Islet precursor cell (in vitro differentiated cells): ENCODE measurements around the gene YPEL1.
A peak's percentile ranks its signal among the peaks of the same experiment; 100 is the strongest.
"Not testable (repeated sequence)": the region's sequence is repeated elsewhere in the genome, so short reads cannot be mapped to it uniquely, and the experiment has no call there.

Experiments
- DNase-seq: peaks from one replicate; pipeline ENCODE4 v3.0.0-alpha.2; 2018

The YPEL1 gene

GRCh38 chr22:21681566-21682370 is 53.8 kb downstream of the YPEL1 start:
- no peak for DNase-seq

GRCh38 chr22:21680830-21681565 is 54.6 kb downstream of the YPEL1 start:
- DNase-seq = no peak

DNA sequence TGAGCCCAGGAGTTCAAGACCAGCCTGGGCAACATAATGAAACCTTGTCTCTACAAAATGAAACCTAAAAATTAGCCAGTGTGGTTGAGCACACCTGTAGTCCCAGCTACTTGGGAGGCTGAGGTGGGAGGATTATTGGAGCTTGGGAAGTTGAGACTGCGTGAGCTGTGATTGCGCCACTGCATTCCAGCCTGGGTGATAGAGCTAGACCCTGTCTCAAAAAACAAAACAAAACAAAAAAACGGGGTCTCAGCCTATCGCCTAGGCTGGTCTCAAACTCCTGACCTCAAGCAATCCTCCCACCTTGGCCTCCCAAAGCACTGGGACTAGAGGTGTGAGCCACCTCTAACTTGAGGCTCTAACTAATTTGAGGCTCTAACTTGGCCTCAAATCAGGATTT is 56.2 kb downstream of the YPEL1 start:
- DNase-seq = no peak

DNA sequence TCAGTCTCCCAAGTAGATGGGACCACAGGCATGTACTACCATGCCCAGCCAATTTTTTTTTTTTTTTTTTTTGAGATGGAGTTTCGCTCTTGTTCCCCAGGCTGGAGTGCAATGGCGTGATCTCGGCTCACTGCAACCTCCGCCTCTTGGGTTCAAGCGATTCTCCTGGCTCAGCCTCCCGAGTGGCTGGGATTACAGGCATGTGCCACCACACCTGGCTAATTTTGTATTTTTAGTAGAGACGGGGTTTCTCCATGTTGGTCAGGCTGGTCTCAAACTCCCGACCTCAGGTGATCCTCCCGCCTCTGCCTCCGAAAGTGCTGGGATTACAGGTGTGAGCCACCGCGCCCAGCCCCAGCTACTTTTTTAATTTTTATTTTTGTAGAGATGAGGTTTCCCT is 56.8 kb downstream of the YPEL1 start:
- DNase-seq = not testable (repeated sequence)

DNA sequence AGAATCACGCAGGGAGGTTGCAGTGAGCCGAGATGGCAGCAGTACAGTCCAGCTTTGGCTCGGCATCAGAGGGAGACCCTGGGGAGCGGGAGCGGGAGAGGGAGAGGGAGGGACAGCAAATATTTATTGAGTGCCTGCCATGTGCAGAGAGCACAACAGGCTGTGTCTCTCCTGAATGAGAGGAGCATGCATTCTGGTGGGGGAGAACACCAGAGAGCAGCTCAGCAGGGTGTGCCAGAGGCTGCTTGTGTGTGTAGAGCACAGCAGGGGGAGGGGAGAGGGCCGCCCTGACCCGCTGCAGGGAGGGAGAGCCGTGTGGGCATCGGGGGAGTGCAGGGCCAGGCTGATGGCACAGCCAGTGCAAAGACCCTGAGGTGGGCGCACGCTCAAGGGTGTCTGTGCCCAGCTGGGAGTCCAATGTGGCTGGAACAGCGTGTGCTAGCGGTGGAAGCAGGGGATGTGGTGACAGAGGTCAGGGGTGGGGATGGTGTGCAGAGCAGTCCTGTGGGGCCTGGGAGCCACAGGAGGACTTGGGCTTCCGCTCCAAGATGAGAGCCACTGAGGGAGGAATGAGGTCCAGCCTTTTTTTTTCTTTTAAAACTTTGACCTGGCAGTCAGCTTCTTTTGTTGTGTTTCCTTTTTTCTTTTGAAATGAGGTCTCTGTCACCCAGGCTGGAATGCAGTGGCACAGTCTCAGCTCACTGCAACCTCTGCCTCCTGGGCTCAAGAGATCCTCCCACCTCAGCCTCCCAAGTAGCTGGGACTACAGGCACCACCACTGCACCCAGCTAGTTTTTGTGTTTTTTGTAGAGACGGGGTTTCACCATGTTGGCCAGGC is 57.8 kb downstream of the YPEL1 start:
- DNase-seq = no peak

DNA sequence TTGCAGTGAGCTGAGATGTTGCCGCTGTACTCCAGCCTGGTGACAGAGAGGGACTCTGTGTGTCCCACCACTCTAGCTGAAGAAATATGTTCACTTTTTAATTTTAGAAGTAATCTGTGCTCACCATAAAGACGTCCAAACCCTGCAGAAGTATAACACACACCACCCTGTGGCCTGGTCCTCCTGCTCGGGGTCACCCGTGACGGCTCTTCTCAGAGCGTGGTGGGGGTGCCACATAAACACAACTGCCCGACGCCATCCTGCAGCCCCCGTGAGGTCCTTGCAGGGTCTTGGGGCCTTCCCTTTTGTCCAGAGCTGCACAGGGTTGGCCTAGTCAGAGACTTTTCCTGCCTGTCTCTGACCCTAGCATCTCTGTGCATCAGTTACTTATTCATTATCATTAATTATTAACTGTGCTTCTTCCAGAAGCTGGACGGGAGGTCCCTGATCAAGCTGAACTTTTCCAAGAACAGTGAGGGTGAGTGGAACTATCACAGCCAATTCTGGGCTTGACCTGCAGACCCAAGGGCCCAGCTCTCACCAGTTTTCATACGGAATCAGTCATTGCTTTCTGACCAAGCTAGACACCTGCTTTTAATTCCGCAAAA is 60.9 kb downstream of the YPEL1 start:
- DNase-seq = no peak

DNA sequence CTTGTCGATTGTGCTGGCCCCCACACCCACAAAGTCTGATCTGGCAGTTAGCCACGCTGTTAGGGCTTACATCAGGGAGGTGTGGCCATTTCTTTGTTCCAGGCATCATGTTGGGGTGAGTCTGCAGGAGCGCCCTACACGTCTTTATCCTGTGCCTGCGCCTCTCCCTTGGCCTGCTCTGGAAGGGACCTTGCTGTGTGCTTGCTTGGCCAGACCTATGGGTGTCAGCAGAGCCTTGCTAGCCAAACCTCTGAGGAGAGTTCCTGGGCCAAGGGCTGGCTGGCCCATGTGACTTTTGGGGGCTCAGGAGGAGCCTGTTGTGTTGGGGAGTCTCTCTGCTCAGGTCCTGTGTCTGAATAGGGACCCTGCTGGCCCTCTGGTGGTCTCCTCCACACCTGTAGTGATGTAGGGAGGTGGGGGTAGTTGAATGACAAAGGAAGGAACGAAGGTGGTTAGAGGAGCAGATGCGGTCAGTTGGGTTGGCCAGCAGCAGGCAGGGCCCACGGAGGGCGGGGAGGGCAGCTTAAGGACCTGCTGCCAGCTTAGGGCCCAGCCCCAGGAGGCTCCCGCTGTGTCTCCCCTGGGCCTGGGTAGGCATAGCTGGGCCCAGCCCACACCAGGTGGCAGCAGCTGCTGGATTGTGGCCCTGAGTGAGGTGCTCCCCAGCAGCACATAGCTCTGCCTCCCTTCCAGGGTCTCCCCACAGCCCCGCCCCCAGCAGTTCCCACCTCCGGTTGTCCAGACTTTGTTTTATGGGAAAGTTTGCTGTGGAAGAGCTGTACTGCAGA is 61.9 kb downstream of the YPEL1 start:
- no peak for DNase-seq

DNA sequence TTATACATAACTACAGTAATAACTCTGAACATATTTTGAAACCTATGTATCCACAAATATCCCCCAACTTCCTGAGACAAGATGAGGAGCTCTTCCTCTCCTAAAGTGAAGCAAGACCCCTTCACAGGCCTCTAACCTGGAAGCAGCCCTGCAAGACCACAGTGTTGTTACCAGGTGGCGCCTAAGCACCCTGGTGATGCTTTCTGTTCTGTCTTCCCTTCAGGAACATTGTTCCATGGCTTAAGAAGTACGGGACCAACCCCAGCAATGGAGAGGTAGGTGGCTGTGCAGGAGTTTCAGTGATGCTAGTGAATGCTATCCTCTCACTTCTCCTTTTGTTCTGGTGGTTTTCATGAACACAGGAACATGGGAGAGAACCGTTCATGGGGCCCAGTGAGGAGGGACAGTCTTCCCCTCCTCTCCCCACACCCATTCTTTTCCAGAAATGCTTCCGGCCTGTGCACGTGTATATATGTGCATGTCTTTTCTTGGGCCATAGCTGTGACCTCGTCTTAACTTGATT is 63.4 kb downstream of the YPEL1 start:
- DNase-seq = no peak

- no peak for DNase-seq
These were observed 66.6 kb downstream of the YPEL1 start for GRCh38 chr22:21669026-21669425.

DNA sequence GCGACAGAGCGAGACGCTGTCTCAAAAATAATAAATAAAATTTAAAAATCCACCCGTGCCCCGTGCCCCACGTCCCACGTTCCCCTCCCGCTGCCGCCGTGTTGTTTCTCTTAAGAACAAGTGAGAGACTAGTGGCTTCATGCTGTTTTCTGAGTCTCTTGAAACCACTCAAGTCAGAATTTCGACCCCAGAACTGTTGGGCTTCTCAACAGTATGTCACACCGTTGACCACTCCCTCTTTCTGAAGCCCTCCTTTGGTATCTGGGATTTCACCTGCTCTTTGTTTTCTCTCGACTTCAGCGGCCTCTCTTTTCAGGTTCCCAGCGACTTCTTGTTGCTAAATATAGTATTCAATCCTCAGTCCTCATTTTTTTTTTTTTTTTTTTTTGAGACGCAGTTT is 68.8 kb downstream of the YPEL1 start:
- DNase-seq = no peak

DNA sequence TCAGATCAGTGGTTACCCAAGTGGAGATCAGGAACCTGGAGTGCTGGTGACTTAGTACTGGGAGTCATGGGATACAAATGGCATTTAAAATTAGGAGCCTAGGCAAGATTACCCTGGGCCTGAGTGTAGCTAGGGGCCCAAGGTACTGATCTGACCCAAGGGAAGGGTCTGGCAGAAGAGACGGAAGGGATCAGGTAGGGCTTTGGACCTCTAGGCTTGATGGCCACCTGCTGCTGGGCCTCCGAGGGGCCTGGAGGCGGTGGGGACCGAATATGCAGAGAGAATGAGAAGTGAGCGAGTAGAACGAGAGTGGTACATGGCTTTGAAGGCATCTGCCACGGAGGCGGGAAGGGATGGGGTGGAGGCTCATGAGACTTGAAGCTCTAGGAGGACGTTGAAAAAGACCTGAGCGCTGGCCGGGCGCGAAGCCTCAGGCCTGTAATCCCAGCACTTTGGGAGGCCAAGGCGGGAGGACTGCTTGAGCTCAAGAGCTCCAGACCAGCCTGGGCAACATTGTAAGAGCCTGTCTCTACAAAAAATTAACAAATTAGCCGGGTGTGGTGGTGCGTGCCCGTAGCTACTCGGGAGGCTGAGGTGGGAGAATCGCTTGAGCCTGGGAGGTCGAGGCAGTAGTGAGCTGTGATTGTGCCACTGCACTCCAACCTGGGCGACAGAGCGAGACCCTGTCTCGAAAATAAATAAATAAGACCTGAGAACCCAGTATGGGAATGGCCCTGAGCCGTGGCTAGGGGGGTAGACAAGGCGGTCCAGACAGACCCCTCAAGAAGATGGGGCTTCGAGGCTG is 70.3 kb downstream of the YPEL1 start:
- no peak for DNase-seq

DNA sequence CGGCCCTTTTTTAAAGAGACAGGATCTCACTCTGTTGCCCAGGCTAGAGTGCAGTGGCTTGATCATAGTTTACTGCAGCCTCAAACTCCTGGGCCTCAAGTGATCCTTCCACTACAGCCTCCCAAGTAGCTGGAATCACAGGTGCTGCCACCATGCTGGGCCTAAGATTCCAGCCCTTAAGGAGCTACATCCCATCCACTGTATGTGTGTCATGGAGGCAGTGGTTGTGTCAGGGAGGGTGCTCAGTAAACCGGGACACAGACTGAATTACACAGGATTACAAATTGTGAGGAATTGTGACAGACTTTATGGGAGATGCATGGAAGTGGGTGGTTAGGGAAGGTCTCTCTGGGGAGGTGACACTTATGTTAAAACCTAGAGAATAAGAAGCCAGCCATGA is 71.9 kb downstream of the YPEL1 start:
- no peak for DNase-seq

GRCh38 chr22:21661991-21662390 is 73.6 kb downstream of the YPEL1 start:
- DNase-seq = no peak

- no peak for DNase-seq
These were observed 74.7 kb downstream of the YPEL1 start for GRCh38 chr22:21660904-21661303.

DNA sequence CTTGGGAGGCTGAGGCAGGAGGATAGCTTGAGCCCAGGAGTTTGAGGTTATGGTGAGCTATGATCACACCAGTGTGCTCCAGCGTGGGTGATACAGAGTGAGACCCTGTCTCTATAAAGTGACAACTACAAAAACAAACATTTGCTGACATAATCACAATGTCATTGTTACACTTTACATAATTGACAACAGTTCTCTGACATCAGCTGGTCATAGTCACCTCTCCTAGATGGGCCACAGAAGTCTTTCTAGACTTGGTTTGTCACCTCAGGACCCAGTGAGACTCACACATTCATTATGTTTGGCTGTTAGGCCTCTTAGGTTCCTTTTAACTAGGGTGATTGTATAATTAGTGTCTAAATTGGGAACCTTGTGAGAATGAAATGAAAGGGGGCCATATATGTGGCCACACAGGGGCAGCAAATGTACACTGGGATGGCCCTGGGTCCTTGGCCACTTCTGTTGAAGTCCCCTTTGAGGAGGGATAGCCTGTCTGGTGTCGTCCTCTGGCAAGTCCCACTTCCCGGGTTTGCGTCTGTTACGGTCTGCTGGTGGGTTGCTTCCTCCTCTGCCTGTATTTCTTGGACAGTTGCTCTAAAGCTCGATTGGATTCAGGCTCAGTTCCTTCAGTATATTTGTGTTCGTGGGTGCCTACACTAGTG is 75.6 kb downstream of the YPEL1 start:
- no peak for DNase-seq

DNA sequence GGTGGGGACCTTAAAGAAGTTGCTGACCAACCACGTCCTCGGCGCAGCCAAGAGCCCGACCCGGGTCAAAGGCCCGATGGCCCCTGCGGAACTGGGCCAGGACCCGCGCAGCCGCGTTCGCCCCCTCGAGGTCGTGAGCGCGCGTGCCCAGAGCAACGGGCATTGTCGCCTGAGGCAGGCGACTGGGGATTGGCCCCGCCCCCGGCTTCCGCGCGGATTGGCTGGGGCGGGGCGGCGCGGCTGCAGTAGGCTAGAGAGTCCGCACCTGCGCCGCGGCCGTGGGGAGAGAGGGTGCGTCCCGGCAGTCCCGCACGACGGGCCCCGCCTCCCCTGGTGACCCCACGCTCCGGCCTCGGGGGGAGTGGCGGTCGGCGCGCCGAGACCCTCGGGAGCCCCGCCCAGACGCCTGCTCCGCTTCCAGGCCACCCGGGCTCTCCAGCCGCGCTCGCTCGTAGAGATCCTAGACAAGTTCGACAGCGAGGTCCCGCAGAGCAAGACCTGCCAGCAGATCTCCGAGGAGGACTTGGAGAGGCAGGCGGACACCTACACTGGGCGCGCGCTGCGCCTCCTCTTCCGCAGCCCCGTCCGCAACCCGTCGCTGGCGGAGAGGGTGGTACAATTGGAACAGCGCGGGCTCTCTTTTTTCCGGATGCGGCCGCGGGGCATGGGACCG is 78.1 kb downstream of the YPEL1 start:
- DNase-seq = peak; percentile 85

DNA sequence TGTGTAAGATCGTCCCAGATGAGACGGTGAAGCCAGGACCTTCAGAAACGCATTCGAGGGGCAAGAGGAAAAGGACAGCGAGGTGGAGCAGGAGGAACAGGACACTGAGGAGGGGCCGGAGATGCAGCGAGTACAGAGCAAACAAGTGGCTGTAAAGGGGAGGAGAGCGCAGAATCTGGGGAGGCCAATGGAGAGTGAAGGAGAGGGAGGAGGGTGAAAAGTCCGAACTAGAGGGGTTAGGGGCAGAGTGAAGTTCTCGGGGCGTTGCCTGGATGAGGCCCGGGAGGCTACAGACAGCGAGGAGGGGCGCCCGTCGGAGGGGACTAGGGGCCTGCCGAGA is 78.6 kb downstream of the YPEL1 start:
- DNase-seq = no peak

GRCh38 chr22:21652547-21653545 is 82.7 kb downstream of the YPEL1 start:
- no peak for DNase-seq
